ENCODE results near the gene KRT6B.
"Not testable (repeated sequence)": the region's sequence is repeated elsewhere in the genome, so short reads cannot be mapped to it uniquely, and the experiment has no call there.

KRT6B gene

GRCh38 chr12:52452101-52452500 is at the start of gene KRT6B:
TSS of gene KRT6B (minus strand) at chr12:52452146. CDS start at chr12:52452078, 68 bp downstream.
- Mint-ChIP-seq H3K4me3 (no peak within 1 kb of the TSS), H3K27me3 (peaks cover 13% of the 10 kb centered on the region), H3K27ac (no peak within 1 kb of the TSS), H3K4me1 (ENCODE audit: low read depth) (peaks cover 5% of the 10 kb centered on the region), H3K36me3 (ENCODE audit: low read depth) (no peaks in the 10 kb centered on the region), H3K9me3 (no peaks in the 10 kb centered on the region)
- no peak for DNase-seq

GRCh38 chr12:52501490-52501889 is 49.5 kb upstream of the KRT6B start:
- H3K27ac Mint-ChIP-seq, result no peak overlapping the region
- no peaks in the 10 kb centered on the region for H3K36me3 Mint-ChIP-seq (ENCODE audit: low read depth)
- peaks cover 19% of the 10 kb centered on the region for H3K27me3 Mint-ChIP-seq
- no peak for DNase-seq
- H3K4me3 Mint-ChIP-seq, result no peak overlapping the region
- H3K4me1 Mint-ChIP-seq (ENCODE audit: low read depth), result no peaks in the 10 kb centered on the region
- no peaks in the 10 kb centered on the region for H3K9me3 Mint-ChIP-seq

- not testable (repeated sequence) for DNase-seq; H3K36me3 Mint-ChIP-seq (ENCODE audit: low read depth); H3K4me3 Mint-ChIP-seq; H3K9me3 Mint-ChIP-seq; H3K27ac Mint-ChIP-seq; H3K4me1 Mint-ChIP-seq (ENCODE audit: low read depth)
- peaks cover 10% of the 10 kb centered on the region for H3K27me3 Mint-ChIP-seq
Observed at GRCh38 chr12:52500574-52500973, 48.6 kb upstream of the KRT6B start.

- peaks cover 9% of the 10 kb centered on the region for H3K27me3 Mint-ChIP-seq
- H3K9me3 Mint-ChIP-seq, result no peaks in the 10 kb centered on the region
- H3K36me3 Mint-ChIP-seq (ENCODE audit: low read depth), result no peaks in the 10 kb centered on the region
- H3K4me3 Mint-ChIP-seq, result no peak overlapping the region
- no peak for DNase-seq
- peaks cover 3% of the 10 kb centered on the region for H3K4me1 Mint-ChIP-seq (ENCODE audit: low read depth)
- no peak overlapping the region for H3K27ac Mint-ChIP-seq
Observed at GRCh38 chr12:52499806-52500560, 48.0 kb upstream of the KRT6B start.

DNA sequence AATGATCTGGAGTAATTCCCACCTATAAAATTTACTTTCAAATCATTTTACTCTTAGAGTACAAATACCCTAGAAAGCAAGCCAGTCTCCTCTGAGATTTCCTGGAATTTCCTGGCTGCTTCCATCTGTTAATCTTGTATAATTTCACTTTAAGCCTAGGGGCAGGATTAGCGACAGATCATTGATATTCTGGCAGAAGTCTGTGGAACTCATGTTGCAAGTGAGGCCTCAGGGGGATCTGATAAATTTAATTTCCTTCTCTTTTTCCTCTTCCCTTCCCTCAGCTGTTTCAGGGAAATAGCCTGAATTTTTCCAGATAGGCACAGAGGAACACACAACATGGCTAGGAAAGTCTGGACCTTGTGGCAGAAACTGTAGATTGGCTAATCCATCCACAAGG is 47.0 kb upstream of the KRT6B start:
- no peaks in the 10 kb centered on the region for H3K36me3 Mint-ChIP-seq (ENCODE audit: low read depth)
- H3K4me3 Mint-ChIP-seq, result no peak overlapping the region
- H3K9me3 Mint-ChIP-seq, result no peaks in the 10 kb centered on the region
- H3K27me3 Mint-ChIP-seq, result peaks cover 9% of the 10 kb centered on the region
- no peak overlapping the region for H3K27ac Mint-ChIP-seq
- H3K4me1 Mint-ChIP-seq (ENCODE audit: low read depth), result peaks cover 3% of the 10 kb centered on the region
- no peak for DNase-seq

DNA sequence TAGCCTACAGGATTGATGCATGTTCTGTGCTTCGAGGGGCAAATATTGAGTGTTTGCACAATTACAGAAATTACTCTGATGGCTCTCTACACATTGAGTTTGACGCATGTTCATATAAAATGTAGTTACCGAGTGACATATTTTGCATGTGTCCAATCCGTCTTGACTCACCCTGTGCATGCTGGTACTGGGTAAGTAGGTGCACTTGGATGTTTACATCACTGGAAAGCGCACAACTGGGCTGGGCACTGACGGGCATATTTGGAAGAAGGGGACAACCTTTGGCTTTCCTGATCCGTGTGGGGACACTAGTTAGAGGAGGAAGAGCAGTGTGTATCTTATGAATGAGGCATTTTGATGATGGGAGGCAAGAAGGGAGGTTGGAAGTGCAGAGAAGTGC is 46.0 kb upstream of the KRT6B start:
- H3K36me3 Mint-ChIP-seq (ENCODE audit: low read depth), result no peaks in the 10 kb centered on the region
- DNase-seq, result no peak
- H3K27ac Mint-ChIP-seq, result no peak overlapping the region
- no peak overlapping the region for H3K4me3 Mint-ChIP-seq
- peaks cover 3% of the 10 kb centered on the region for H3K4me1 Mint-ChIP-seq (ENCODE audit: low read depth)
- peaks cover 12% of the 10 kb centered on the region for H3K27me3 Mint-ChIP-seq
- no peaks in the 10 kb centered on the region for H3K9me3 Mint-ChIP-seq

DNA sequence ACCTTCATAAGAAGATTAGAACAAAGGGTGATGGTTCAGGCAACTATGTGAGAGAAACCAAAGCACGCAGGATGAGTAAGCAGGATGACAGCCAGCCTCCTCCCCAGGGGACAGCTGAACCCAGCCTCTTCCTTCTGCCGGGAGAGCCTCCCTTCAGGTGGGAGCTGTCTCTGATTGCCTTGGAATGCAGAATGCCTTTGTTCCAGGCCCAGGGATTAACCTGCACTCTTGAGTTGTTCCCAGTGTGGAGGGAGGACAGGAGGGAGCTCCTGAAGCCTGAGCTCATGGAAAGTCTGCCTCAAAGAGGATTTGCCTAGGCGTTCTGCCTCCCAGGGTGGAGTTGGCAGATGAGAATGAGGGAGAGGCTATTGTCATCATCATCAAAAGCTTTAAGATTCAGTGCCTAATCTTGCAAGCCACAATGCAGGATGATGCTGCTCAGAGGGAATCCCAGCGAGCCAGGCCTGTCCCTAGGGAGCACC is 44.7 kb upstream of the KRT6B start:
- Mint-ChIP-seq H3K27ac (no peak overlapping the region), H3K4me3 (no peak overlapping the region), H3K27me3 (peaks cover 22% of the 10 kb centered on the region), H3K9me3 (no peaks in the 10 kb centered on the region), H3K4me1 (ENCODE audit: low read depth) (peaks cover 3% of the 10 kb centered on the region), H3K36me3 (ENCODE audit: low read depth) (no peaks in the 10 kb centered on the region)
- DNase-seq, result no peak

GRCh38 chr12:52496054-52496453 is 44.1 kb upstream of the KRT6B start:
- no peaks in the 10 kb centered on the region for H3K36me3 Mint-ChIP-seq (ENCODE audit: low read depth)
- H3K4me1 Mint-ChIP-seq (ENCODE audit: low read depth), result peaks cover 3% of the 10 kb centered on the region
- no peak overlapping the region for H3K27ac Mint-ChIP-seq
- H3K9me3 Mint-ChIP-seq, result no peaks in the 10 kb centered on the region
- DNase-seq, result no peak
- peaks cover 28% of the 10 kb centered on the region for H3K27me3 Mint-ChIP-seq
- H3K4me3 Mint-ChIP-seq, result no peak overlapping the region

GRCh38 chr12:52495389-52495788 is 43.4 kb upstream of the KRT6B start:
- Mint-ChIP-seq H3K27ac (no peak overlapping the region), H3K9me3 (no peaks in the 10 kb centered on the region), H3K27me3 (peaks cover 33% of the 10 kb centered on the region), H3K4me1 (ENCODE audit: low read depth) (peaks cover 3% of the 10 kb centered on the region), H3K36me3 (ENCODE audit: low read depth) (no peaks in the 10 kb centered on the region), H3K4me3 (no peak overlapping the region)
- no peak for DNase-seq

- no peak overlapping the region for H3K4me3 Mint-ChIP-seq
- H3K36me3 Mint-ChIP-seq (ENCODE audit: low read depth), result no peaks in the 10 kb centered on the region
- H3K4me1 Mint-ChIP-seq (ENCODE audit: low read depth), result peaks cover 3% of the 10 kb centered on the region
- peaks cover 34% of the 10 kb centered on the region for H3K27me3 Mint-ChIP-seq
- H3K27ac Mint-ChIP-seq, result no peak overlapping the region
- DNase-seq, result no peak
- H3K9me3 Mint-ChIP-seq, result no peaks in the 10 kb centered on the region
Observed at GRCh38 chr12:52494518-52494917, 42.6 kb upstream of the KRT6B start.

DNA sequence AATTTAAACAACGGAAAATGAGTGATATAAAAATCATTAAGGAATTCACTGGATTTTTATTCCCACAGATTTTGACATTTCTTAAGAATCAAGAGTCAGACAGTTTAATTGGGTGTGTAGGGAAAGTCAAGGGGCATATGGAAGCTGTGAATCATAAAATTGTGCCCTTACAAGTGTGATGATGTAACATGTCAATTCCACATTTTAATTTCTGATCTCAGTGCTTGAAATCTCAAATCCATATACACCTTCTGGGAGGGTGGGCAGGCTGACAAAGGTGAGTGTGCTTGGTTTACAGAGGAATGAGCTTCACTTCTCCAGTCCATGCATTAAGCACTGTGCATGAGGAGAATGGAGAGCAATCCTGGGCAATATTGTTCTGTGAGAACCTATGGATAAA is 42.2 kb upstream of the KRT6B start:
- H3K36me3 Mint-ChIP-seq (ENCODE audit: low read depth), result no peaks in the 10 kb centered on the region
- no peak overlapping the region for H3K4me3 Mint-ChIP-seq
- peaks cover 3% of the 10 kb centered on the region for H3K4me1 Mint-ChIP-seq (ENCODE audit: low read depth)

DNA sequence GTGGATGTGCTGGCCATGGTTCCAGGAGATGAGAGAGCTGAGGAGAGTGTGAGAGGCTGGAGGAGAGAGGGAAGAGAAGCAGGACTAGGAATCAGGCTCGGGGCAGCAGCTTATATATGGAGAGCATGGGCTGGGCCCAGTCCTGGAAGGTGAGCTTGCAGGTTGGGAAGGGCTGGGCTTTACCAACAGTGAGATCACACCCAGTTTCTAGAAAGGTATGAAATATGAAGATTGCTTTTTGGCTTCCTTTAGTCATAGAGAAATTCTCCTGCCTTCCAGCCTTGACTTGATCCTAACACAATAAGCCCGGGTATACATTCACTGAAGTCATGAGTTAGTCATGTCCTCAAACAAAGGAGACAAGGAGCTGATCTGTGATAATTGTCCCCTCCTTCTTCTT is 41.2 kb upstream of the KRT6B start, which contains the start of gene KRT6A:
TSS of gene KRT6A (minus strand) at position 86 of the 400 bp plus-strand sequence. CDS start at position 17, 69 bp downstream.
- Mint-ChIP-seq H3K36me3 (ENCODE audit: low read depth) (no peaks in the 10 kb centered on the region), H3K4me1 (ENCODE audit: low read depth) (peaks cover 3% of the 10 kb centered on the region), H3K4me3 (no peak within 1 kb of the TSS), H3K9me3 (no peaks in the 10 kb centered on the region), H3K27ac (no peak within 1 kb of the TSS), H3K27me3 (peaks cover 38% of the 10 kb centered on the region)
- DNase-seq, result no peak

More for the DNA sequence above, 42.2 kb upstream of the KRT6B start:
- peaks cover 34% of the 10 kb centered on the region for H3K27me3 Mint-ChIP-seq
- H3K27ac Mint-ChIP-seq, result no peak overlapping the region
- DNase-seq, result no peak
- H3K9me3 Mint-ChIP-seq, result no peaks in the 10 kb centered on the region

DNA sequence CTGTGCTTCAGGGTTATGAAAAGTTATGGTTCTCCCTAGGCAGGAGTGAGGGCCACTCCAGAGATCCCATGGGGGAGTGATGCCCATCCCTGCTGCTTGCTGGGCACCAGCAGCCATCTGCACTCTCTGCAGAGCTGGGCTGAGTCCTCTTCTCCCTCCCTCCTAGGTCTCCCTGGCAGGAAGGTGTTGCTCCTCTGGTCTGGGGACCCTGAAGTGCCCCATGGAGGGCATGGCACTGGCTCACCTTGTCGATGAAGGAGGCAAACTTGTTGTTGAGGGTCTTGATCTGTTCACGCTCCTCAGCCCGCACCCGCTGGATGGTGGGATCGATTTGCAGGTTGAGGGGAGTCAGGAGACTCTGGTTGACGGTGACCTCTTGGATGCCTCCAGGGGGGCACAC is 40.5 kb upstream of the KRT6B start:
- H3K27ac Mint-ChIP-seq; H3K9me3 Mint-ChIP-seq; H3K4me1 Mint-ChIP-seq (ENCODE audit: low read depth); H3K36me3 Mint-ChIP-seq (ENCODE audit: low read depth); H3K4me3 Mint-ChIP-seq; DNase-seq: not testable (repeated sequence)
- H3K27me3 Mint-ChIP-seq, result peaks cover 36% of the 10 kb centered on the region

GRCh38 chr12:52491495-52491894 is 39.5 kb upstream of the KRT6B start:
- not testable (repeated sequence) for H3K36me3 Mint-ChIP-seq (ENCODE audit: low read depth); H3K4me1 Mint-ChIP-seq (ENCODE audit: low read depth); H3K27ac Mint-ChIP-seq; H3K9me3 Mint-ChIP-seq; DNase-seq; H3K4me3 Mint-ChIP-seq
- peaks cover 42% of the 10 kb centered on the region for H3K27me3 Mint-ChIP-seq

- H3K4me3 Mint-ChIP-seq, result no peak overlapping the region
- no peaks in the 10 kb centered on the region for H3K4me1 Mint-ChIP-seq (ENCODE audit: low read depth)
- H3K27ac Mint-ChIP-seq, result no peak overlapping the region
- H3K27me3 Mint-ChIP-seq, result peaks cover 61% of the 10 kb centered on the region
- H3K36me3 Mint-ChIP-seq (ENCODE audit: low read depth), result no peaks in the 10 kb centered on the region
- H3K9me3 Mint-ChIP-seq, result peaks cover 10% of the 10 kb centered on the region
- no peak for DNase-seq
Observed at GRCh38 chr12:52488736-52489135, 36.8 kb upstream of the KRT6B start.

All from activated T-cell treated with anti-CD3 and anti-CD28 coated beads, Interleukin-2, amount 50 U/mL, for 24 hours (primary cell).